Stimulated activated effector memory CD8-positive, alpha-beta T cell treated with anti-CD3 and anti-CD28 coated beads, Interleukin-12 subunit alpha, Interleukin-12 subunit beta, amount 100 ng/mL, for 72 hours (primary cell): ENCODE data around the gene EIF3C.
"Not testable (repeated sequence)": the region's sequence is repeated elsewhere in the genome, so short reads cannot be mapped to it uniquely, and the experiment has no call there.

Source experiments
- ATAC-seq: fragments of 150-1000 bp; cut with Tn5 transposase; 2 replicates; pipeline ENCODE4 v1.10.0; 2021
- DNase-seq, 2 donors: peaks; one replicate each; pipeline ENCODE4 v3.0.0; 2021 to 2022; ENCODE audit warnings: low spot score in 2 of 2
- H3K27ac Mint-ChIP-seq: one replicate; pipeline ENCODE4 v1.8.0; 2022; ENCODE audit warnings: mild to moderate bottlenecking, mixed read lengths
- H3K36me3 Mint-ChIP-seq: one replicate; pipeline ENCODE4 v1.8.0; 2022; ENCODE audit warnings: mild to moderate bottlenecking, mixed read lengths
- H3K4me1 Mint-ChIP-seq: one replicate; pipeline ENCODE4 v1.8.0; 2022; ENCODE audit warnings: mixed read lengths
- H3K4me3 Mint-ChIP-seq: one replicate; pipeline ENCODE4 v1.8.0; 2022; ENCODE audit warnings: mild to moderate bottlenecking, mixed read lengths
- H3K9me3 Mint-ChIP-seq: one replicate; pipeline ENCODE4 v1.8.0; 2022; ENCODE audit warnings: mixed read lengths

The EIF3C gene, protein sequence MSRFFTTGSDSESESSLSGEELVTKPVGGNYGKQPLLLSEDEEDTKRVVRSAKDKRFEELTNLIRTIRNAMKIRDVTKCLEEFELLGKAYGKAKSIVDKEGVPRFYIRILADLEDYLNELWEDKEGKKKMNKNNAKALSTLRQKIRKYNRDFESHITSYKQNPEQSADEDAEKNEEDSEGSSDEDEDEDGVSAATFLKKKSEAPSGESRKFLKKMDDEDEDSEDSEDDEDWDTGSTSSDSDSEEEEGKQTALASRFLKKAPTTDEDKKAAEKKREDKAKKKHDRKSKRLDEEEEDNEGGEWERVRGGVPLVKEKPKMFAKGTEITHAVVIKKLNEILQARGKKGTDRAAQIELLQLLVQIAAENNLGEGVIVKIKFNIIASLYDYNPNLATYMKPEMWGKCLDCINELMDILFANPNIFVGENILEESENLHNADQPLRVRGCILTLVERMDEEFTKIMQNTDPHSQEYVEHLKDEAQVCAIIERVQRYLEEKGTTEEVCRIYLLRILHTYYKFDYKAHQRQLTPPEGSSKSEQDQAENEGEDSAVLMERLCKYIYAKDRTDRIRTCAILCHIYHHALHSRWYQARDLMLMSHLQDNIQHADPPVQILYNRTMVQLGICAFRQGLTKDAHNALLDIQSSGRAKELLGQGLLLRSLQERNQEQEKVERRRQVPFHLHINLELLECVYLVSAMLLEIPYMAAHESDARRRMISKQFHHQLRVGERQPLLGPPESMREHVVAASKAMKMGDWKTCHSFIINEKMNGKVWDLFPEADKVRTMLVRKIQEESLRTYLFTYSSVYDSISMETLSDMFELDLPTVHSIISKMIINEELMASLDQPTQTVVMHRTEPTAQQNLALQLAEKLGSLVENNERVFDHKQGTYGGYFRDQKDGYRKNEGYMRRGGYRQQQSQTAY

GRCh38 chr16:28711220-28712083 is at the start of gene EIF3C:
Gene EIF3C, plus strand, starts transcription at chr16:28711464. Its CDS starts 223 bp downstream, at chr16:28711687.
- ATAC-seq, result peak; percentile 100
- not testable (repeated sequence) for H3K36me3 Mint-ChIP-seq, H3K4me1 Mint-ChIP-seq, DNase-seq, H3K27ac Mint-ChIP-seq, H3K9me3 Mint-ChIP-seq
- peak within 1 kb of the TSS; percentile 38 for H3K4me3 Mint-ChIP-seq

DNA sequence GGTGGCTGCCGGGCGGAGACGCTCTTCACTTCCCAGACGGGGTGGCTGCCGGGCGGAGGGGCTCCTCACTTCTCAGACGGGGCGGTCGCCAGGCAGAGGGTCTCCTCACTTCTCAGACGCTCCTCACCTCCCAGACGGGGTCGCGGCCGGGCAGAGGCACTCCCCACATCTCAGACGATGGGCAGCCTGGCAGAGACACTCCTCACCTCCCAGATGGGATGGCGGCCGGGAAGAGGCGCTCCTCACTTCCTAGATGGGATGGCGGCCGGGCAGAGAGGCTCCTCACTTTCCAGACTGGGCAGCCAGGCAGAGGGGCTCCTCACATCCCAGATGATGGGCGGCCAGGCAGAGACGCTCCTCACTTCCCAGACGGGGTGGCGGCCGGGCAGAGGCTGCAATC is 45.0 kb upstream of the EIF3C start:
- H3K4me1 Mint-ChIP-seq, ATAC-seq, DNase-seq, H3K27ac Mint-ChIP-seq, H3K4me3 Mint-ChIP-seq, H3K9me3 Mint-ChIP-seq, H3K36me3 Mint-ChIP-seq: not testable (repeated sequence)

DNA sequence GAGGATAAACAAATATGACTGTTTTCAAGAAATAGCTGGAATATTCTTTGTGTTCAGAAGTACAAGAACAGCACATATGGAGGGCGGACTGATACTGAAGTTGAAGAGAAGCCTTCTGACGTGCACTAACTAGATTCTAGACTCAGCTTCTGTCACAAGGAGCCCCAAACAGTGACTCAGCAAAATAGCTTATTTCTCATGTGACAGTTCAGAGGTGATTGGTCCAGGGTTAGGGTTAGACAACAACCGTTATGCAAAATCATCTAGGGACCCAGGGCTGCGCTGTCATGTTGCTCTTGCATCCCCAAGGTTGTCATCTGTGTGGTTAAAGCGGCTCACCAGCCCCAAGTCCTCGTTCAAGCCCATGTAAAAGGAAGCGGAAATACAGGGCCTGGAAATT is 43.8 kb upstream of the EIF3C start:
- not testable (repeated sequence) for ATAC-seq, H3K27ac Mint-ChIP-seq, H3K4me1 Mint-ChIP-seq, DNase-seq, H3K9me3 Mint-ChIP-seq, H3K4me3 Mint-ChIP-seq, H3K36me3 Mint-ChIP-seq

DNA sequence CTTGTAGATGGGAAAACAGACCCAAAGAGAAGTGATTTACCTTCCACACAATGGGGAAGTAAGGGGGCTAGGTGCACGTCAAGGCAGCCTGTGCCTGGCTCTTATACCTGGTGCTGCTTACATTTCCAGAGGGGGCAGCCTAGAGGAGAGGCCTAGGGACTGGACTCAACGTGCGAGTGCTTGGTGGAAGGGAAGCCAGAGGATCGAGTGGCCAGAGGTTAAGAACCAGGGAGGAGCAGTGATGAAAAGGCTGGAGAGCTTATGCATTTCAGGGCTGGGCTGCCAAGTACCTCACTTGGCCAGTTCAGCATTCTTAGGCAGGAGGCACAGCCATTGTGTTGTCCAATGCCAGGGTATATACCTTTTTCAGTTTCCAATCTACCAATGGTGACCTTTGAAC is 43.1 kb upstream of the EIF3C start:
- DNase-seq, H3K36me3 Mint-ChIP-seq, ATAC-seq, H3K4me3 Mint-ChIP-seq, H3K27ac Mint-ChIP-seq, H3K4me1 Mint-ChIP-seq, H3K9me3 Mint-ChIP-seq: not testable (repeated sequence)

DNA sequence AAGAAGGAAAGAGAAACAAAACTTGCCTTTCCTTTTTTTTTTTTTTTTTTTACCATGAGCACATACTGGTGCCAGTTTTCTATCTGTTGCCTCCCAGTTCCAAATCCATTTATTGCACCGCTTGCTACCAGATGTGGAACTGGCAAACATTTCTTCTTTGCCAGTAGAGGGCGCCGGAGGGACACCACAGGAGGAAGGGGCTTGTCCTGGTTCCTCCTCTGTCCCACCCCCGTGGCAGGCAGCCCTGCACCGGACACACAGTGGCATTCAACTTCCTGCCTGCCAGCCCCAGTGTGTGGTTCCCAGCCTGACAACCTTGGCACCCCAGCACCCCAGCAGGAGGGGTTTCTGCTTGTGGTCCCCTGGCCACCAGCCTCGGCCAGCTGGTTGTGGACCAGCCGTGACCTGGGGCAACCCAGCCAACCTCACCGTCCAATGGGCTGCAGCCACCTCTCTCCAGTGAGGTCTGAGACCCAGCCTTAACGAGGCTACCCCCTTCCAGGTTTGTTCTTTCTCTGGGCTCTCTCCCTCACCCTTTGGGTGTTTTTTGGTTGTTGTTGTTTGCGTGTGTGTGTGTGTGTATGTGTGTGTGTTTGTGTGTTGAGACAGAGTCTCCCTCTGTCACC is 22.8 kb upstream of the EIF3C start:
- not testable (repeated sequence) for H3K4me1 Mint-ChIP-seq, H3K27ac Mint-ChIP-seq, H3K36me3 Mint-ChIP-seq, H3K9me3 Mint-ChIP-seq, DNase-seq
- ATAC-seq, result peak; percentile 97
- peak overlapping the region; percentile 36 for H3K4me3 Mint-ChIP-seq

GRCh38 chr16:28689425-28689824 is 21.8 kb upstream of the EIF3C start:
- ATAC-seq, result peak; percentile 61
- not testable (repeated sequence) for H3K4me1 Mint-ChIP-seq, H3K27ac Mint-ChIP-seq, H3K4me3 Mint-ChIP-seq, DNase-seq, H3K36me3 Mint-ChIP-seq, H3K9me3 Mint-ChIP-seq

GRCh38 chr16:28691722-28692121 is 19.5 kb upstream of the EIF3C start:
- DNase-seq, H3K36me3 Mint-ChIP-seq, ATAC-seq, H3K4me1 Mint-ChIP-seq, H3K4me3 Mint-ChIP-seq, H3K27ac Mint-ChIP-seq, H3K9me3 Mint-ChIP-seq: not testable (repeated sequence)

DNA sequence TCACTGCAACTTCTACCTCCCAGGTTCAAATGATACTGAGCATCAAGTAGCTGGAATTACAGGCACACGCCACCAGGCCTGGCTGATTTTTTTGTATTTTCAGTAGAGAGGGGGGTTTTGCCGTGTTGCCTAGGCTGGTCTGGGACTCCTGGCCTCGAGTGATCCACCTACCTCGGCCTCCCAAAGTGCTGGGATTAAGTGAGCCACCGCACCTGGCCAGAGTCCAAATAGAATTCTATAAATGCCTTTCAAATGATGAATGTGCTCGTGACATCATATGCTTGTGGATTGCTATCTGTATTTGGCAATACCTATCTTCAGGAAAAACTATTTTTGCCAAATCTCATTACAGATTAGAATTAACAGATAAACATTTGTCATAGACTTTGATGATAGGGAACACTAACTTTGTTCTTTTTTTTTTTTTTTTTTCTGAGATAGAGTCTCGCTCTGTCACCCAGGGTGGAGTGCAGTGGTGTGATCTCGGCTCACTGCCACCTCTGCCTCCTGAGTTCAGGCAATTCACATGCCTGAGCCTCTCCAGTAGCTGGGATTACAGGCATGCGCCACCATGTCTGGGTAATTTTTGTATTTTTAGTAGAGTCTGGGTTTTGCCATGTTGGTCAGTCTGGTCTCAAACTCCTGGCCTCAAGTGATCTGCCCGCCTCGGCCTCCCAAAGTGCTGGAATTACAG is 17.9 kb upstream of the EIF3C start:
- H3K36me3 Mint-ChIP-seq, H3K27ac Mint-ChIP-seq, H3K4me3 Mint-ChIP-seq, H3K9me3 Mint-ChIP-seq, ATAC-seq, H3K4me1 Mint-ChIP-seq, DNase-seq: not testable (repeated sequence)

- not testable (repeated sequence) for DNase-seq, H3K27ac Mint-ChIP-seq, ATAC-seq, H3K36me3 Mint-ChIP-seq, H3K4me1 Mint-ChIP-seq, H3K4me3 Mint-ChIP-seq, H3K9me3 Mint-ChIP-seq
Observed at GRCh38 chr16:28699792-28700191, 11.5 kb upstream of the EIF3C start.

GRCh38 chr16:28700349-28700748 is 10.9 kb upstream of the EIF3C start:
- not testable (repeated sequence) for ATAC-seq, H3K4me3 Mint-ChIP-seq, H3K27ac Mint-ChIP-seq, DNase-seq, H3K4me1 Mint-ChIP-seq, H3K36me3 Mint-ChIP-seq, H3K9me3 Mint-ChIP-seq

DNA sequence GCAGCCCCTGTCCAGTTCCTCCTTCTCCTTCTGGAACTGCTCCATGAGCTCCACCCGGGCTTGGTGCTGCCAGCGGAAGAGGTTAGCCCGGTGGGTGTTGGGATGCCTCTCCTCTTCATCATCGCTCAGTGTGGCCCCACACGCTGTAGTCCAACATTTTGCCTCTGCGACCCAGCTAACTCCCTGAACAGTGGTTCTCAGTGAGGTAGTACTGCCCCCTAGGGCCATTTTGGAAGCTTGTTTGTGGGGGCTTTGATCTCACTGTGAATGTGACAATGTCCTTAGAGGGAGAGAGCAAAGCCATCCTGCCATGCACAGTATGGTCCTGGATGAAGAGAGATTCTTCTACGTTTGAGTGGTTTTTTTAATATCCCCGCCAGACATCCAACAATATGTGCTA is 9.9 kb upstream of the EIF3C start:
- H3K4me3 Mint-ChIP-seq, H3K9me3 Mint-ChIP-seq, H3K27ac Mint-ChIP-seq, H3K4me1 Mint-ChIP-seq, ATAC-seq, H3K36me3 Mint-ChIP-seq, DNase-seq: not testable (repeated sequence)

GRCh38 chr16:28704246-28704645 is 7.0 kb upstream of the EIF3C start:
- H3K27ac Mint-ChIP-seq, ATAC-seq, H3K4me1 Mint-ChIP-seq, H3K4me3 Mint-ChIP-seq, DNase-seq, H3K36me3 Mint-ChIP-seq, H3K9me3 Mint-ChIP-seq: not testable (repeated sequence)

- not testable (repeated sequence) for H3K9me3 Mint-ChIP-seq, H3K4me1 Mint-ChIP-seq, H3K27ac Mint-ChIP-seq, DNase-seq, ATAC-seq, H3K4me3 Mint-ChIP-seq, H3K36me3 Mint-ChIP-seq
Observed at GRCh38 chr16:28722852-28723650, 11.8 kb downstream of the EIF3C start.
